HUDEP-2 (cell line): Measurements from ENCODE around the gene GPC2.
"Not testable (repeated sequence)": the region's sequence is repeated elsewhere in the genome, so short reads cannot be mapped to it uniquely, and the experiment has no call there.

Experiments used
- DNase-seq, 76 experiments: peaks; one replicate each; lab custom pipeline; 2025; ENCODE audit not compliant: unreplicated experiment in 76 of 76; lab: John Stamatoyannopoulos, UW

The GPC2 gene

GRCh38 chr7:100177045-100178001 lies at the start of gene GPC2, which contains the start of gene STAG3:
Gene GPC2 (minus strand): TSS chr7:100177381. CDS start chr7:100177199, 182 bp downstream.
Gene STAG3 (plus strand): TSS chr7:100177918. CDS start chr7:100180557, 2,639 bp downstream.
- DNase-seq = peak; percentile 62 to 100 (median 99)

GRCh38 chr7:100224891-100225290 lies 47.7 kb upstream of the GPC2 start:
- DNase-seq = not testable (repeated sequence)

DNA sequence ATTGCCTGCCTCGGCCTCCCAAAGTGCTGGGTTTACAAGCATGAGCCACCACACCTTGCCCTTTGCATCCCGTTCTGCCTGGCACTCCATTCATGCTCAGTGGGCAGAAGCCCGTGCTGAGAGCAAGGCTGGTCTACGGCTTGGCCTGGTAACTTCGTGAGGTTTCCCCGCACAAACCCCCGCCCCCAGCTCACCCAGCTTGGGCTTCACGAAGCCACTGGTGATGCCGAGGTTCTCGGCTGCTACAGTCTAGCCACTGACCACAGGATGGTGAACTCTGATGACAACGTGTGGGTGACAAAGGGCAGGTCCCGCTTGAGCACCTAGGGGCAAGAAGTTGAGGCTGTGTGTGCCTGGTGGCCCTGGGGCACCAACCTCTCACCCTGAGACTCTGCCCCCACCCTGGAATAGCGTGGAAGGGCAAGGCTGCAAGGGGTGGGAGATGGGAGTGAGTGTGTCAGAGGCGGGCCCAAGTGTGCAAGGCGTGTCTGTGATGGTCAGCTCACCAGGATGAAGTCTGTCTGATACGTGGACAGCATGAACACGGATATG lies 46.3 kb upstream of the GPC2 start:
- DNase-seq = not testable (repeated sequence)

DNA sequence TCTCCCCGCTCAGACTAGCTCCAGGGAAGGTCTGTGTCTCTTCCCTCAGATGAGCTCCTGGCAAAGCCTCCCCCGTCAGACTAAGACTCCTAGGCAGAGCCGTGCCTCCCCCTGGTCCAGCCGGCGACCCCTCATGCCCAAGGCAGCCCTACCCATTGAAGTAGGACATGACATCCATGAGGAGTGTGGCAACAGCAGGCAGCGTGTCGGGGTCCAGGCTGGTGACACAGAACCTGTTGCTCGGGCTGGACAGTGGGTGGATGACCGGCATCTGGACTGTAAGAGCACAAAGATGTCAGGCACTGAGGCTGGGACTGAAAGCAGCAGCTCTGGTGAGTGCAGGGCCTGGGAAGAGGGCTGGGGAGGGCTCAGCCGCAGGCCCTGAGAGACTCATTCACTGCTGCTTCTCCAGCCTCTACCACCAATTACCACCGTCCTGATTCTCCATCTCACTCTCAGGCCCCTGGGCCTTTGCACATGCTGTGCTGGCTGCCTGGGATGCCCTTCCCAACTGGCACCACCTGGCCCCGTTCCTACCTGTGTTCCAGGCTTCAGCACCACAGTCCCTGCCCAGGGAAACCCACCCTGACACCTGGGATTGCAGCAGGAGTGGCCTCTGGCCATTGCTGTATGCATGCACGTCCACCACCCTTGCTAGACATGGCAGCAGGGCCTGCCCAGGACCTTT lies 45.4 kb upstream of the GPC2 start:
- DNase-seq = no peak

GRCh38 chr7:100221767-100222444 lies 44.7 kb upstream of the GPC2 start:
- no peak for DNase-seq

DNA sequence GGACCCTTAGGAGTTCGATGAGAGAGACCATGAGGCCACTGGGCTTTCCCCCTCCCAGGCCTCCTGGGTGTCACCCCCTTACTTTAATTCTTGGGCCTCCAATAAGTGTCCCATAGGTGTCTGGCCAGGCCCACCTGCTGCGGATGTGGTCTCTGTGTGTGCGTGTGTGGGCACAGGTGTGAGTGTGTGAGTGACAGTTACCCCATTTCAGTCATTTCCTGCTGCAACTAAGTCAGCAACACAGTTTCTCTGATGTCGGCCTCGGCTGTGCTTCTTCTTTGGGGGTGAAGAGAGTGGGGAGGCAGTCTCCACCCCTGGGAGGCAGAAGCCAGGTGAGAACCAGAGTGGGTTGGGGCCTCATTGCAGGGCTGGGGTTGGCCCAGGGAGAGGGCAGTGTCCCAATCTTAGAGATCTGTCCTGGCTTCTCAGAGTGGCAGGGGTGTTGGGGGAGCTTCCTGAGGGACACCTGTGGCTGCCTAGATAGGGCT lies 44.1 kb upstream of the GPC2 start:
- no peak for DNase-seq

DNA sequence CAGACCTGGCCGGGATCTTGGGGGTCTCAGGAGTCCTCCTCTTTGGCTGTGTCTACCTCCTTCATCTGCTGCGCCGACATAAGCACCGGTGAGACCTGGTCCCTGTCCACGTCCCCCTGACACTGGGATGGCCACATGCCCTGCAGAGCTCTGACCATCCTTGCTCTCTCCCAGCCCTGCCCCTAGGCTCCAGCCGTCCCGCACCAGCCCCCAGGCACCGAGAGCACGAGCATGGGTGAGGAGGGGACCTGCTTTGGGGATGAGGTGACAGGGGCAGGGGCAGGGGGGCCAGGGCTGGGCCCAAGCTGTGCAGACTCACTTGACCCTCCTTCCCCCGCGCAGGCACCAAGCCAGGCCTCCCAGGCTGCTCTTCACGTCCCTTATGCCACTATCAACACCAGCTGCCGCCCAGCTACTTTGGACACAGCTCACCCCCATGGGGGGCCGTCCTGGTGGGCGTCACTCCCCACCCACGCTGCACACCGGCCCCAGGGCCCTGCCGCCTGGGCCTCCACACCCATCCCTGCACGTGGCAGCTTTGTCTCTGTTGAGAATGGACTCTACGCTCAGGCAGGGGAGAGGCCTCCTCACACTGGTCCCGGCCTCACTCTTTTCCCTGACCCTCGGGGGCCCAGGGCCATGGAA lies 43.5 kb upstream of the GPC2 start:
- no peak for DNase-seq

DNA sequence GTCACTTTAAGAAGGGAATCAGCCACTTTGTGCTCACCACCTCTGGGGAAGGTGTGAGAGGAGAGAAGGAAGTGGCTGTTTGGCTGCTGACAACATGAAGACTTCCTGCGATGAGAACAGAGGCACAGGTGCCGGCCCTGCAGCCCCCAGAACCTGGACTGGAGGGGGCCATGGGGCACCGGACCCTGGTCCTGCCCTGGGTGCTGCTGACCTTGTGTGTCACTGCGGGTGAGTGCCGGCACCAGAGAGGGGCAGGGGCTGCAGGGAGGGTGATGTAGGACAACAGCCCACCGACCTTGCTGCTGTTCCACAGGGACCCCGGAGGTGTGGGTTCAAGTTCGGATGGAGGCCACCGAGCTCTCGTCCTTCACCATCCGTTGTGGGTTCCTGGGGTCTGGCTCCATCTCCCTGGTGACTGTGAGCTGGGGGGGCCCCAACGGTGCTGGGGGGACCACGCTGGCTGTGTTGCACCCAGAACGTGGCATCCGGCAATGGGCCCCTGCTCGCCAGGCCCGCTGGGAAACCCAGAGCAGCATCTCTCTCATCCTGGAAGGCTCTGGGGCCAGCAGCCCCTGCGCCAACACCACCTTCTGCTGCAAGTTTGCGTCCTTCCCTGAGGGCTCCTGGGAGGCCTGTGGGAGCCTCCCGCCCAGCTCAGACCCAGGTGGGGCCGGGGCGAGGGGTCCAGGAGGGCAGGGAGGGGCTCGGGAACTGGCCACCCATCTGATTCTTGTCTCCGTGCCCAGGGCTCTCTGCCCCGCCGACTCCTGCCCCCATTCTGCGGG lies 42.8 kb upstream of the GPC2 start, which contains the start of gene PVRIG:
Gene PVRIG, plus strand, starts transcription at position 149 of the 785 bp plus-strand sequence. Its CDS starts 22 bp downstream, at position 171.
- not testable (repeated sequence) for DNase-seq

- DNase-seq = no peak
Observed at GRCh38 chr7:100219271-100219737, 42.1 kb upstream of the GPC2 start.

- DNase-seq = peak in 71 of 76 experiments; percentile 3 to 86 (median 62)
Observed at GRCh38 chr7:100217934-100218333, 40.8 kb upstream of the GPC2 start.

DNA sequence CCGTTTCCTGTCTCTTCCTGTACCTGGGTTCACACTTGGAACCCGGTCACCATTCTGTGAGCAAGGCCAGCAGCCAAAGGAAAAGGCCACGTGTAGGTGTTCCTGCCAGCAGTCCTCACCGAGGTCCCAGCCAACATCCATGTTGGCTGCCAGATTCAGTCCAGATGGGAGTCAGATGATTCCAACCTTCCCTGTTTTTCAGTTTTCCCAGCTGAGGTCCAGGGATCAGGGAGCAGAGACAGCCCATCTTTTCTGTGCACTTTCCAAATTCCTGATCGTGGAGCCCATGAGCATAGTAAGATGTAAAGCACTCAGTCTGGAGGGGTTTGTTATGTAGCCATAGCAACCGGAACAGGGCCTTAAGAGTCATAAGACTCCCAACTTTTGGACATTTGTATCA lies 38.7 kb upstream of the GPC2 start:
- no peak for DNase-seq

GRCh38 chr7:100214356-100214755 lies 37.2 kb upstream of the GPC2 start:
- DNase-seq = not testable (repeated sequence)

DNA sequence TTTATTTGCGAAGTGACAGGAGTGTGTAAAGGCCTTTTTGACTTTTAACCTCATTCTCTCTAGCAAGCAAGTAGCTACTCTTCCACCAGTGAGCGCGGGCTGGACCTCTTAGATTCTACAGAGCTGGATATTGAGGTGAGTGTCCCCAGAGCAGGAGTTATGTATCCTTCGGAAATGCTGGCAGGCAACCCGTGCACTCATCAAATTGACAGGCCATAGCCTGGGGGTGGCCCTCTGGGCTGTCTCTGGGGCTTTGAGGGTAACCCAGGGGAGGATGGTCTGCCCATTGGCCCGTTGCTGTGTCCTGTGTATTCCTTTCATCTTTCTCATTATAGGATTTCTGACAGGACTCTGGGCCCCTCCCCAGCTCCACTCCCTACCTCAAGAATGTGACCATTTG lies 36.5 kb upstream of the GPC2 start:
- DNase-seq = no peak

GRCh38 chr7:100212631-100213286 lies 35.6 kb upstream of the GPC2 start:
- no peak for DNase-seq

DNA sequence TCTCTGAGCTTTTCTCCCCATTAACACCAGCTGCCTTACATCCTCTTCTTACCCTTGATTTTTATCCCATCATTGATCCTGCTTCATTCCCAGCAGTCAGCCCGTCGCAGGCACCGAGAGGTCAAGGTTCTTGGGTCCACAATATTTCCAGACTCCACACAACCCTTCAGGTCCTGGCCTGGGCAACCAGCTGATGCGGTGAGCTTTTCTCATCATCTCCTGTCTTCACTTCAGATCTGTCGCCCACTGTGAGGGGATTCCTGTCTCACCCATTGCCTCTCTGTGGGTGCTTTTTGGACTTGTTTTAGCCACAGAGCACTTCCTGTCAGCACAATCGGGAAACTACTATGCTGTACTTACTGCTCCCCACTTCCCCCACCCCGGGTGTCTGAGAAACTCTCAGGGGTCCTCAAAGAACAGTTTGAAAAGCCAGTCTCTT lies 34.2 kb upstream of the GPC2 start:
- DNase-seq = no peak

DNA sequence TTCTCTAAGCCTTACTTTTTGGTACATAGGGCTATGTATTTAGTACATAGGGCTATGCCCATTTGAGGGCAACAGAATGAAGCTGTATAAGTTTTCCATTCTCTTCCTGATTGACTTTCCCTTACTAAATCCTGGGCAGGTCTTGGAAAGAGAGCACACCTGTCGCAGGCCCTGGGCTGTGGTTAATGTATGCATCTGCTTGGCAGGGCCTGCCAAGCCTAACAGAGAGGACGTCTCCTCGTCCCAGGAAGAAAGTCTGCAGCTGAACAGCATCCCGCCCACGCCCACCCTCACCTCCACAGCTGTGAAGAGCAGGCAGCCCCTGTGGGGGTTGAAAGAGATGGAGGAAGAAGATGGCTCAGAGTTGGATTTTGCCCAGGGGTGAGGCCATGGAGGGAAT lies 33.6 kb upstream of the GPC2 start:
- DNase-seq = no peak

DNA sequence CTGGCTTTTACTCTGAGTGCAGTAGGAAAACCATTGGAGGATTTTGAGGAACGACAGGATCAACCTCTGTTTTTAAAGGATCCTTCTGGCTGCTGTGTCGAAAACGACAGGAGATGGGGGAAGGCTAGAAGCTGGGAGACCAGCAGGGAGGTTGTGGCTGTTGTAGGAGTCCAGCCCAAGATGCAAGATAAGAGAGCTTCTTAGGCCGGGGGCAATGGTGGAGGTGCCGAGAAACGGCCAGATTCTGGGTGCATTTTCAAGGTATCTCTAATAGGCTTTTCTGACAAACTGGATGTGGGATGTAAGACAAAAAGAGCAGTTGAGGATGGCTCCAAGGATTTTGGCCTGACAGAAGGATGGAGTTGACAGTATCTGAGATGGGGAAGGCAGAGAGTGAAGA lies 32.3 kb upstream of the GPC2 start:
- DNase-seq = no peak

DNA sequence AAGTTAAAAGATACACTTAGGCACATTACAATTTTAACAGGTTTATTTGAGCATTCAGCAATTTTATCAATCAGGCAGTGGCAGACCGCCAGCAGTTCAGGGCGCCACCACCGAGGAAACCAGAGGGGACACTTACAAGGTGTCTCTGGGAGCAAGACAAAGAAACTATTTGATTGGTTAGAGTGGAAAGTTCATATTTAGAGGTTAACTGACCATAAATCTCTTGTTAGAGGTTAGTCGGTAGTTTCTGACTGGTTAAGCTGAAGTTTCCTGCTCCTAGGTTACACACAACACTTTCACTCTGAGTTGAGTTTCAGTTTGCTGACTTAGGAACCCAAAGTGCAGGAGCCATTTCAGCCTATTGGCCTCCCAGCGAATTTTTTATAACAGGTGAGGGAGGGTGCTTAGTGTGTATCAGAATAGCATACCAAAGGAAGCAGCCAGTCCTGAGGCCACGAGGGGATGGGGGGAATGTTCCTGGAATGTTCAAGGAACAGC lies 31.8 kb upstream of the GPC2 start:
- peak in 1 of 76 experiments; percentile 1 for DNase-seq
